Measurements from ENCODE around the gene ITGB1BP1. TPM values are rescaled to one million over a fixed set of nuclear protein-coding genes. Genes with fewer than 3 reads are reported as not detected.

Gene ITGB1BP1
- total RNA-seq, 1 experiment from 2014 or later: 153 TPM

DNA sequence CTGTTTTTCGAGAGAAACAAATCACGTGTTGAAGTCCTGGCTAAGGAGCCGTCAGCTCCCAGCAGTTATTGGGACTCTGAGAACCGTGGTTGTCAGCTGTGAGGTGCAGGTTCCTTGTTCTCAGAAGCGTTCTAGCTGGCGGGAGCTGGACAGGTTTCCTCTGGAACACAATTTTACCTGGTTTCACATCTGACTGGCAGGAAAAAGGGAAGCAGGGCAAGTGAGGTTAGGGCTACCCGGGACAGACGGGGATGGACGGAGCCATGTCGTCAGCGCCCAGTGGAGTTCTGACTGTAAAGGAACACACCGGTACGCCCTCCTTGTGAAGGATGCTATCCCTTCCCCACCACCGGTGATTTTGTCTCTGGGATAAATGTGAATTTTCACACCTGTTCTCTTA is 26.1 kb downstream of the ITGB1BP1 start:
- in situ Hi-C loops (cut with HindIII; ENCODE audit: low pct_unique_long_range_greater_than_20kb, low sequenced_read_pairs): no loop called here
- BruUV-seq (replicated peaks): no TSS peak
- peaks cover 9% of the 10 kb centered on the region for H3K36me3 ChIP-seq (ENCODE audit: control insufficient read depth, insufficient read depth, low read length)
- H3K4me1 ChIP-seq (ENCODE audit: control insufficient read depth, insufficient read depth, low read length): peaks cover 18% of the 10 kb centered on the region
- no peaks in the 10 kb centered on the region for H3K9me3 ChIP-seq (ENCODE audit: control insufficient read depth, insufficient read depth, low read depth, low read length)
- POLR2A ChIA-PET: no interaction called here
- H3K27me3 ChIP-seq (ENCODE audit: control insufficient read depth, insufficient read depth, low read length): no peaks in the 10 kb centered on the region
- TF ChIP-seq SIN3A (IDR thresholded peaks at IDR 0.05; ENCODE audit: borderline replicate concordance, insufficient read depth, low read depth, low read length) (no peak), TCF7L2 (IDR thresholded peaks at IDR 0.05; ENCODE audit: low read depth, low read length) (no peak), POLR2AphosphoS5 (IDR thresholded peaks at IDR 0.05; ENCODE audit: low read depth, low read length) (no peak)
- TF ChIP-seq, protein P1, sequence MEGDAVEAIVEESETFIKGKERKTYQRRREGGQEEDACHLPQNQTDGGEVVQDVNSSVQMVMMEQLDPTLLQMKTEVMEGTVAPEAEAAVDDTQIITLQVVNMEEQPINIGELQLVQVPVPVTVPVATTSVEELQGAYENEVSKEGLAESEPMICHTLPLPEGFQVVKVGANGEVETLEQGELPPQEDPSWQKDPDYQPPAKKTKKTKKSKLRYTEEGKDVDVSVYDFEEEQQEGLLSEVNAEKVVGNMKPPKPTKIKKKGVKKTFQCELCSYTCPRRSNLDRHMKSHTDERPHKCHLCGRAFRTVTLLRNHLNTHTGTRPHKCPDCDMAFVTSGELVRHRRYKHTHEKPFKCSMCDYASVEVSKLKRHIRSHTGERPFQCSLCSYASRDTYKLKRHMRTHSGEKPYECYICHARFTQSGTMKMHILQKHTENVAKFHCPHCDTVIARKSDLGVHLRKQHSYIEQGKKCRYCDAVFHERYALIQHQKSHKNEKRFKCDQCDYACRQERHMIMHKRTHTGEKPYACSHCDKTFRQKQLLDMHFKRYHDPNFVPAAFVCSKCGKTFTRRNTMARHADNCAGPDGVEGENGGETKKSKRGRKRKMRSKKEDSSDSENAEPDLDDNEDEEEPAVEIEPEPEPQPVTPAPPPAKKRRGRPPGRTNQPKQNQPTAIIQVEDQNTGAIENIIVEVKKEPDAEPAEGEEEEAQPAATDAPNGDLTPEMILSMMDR (IDR thresholded peaks at IDR 0.05): no peak
- TF ChIP-seq, protein P2, sequence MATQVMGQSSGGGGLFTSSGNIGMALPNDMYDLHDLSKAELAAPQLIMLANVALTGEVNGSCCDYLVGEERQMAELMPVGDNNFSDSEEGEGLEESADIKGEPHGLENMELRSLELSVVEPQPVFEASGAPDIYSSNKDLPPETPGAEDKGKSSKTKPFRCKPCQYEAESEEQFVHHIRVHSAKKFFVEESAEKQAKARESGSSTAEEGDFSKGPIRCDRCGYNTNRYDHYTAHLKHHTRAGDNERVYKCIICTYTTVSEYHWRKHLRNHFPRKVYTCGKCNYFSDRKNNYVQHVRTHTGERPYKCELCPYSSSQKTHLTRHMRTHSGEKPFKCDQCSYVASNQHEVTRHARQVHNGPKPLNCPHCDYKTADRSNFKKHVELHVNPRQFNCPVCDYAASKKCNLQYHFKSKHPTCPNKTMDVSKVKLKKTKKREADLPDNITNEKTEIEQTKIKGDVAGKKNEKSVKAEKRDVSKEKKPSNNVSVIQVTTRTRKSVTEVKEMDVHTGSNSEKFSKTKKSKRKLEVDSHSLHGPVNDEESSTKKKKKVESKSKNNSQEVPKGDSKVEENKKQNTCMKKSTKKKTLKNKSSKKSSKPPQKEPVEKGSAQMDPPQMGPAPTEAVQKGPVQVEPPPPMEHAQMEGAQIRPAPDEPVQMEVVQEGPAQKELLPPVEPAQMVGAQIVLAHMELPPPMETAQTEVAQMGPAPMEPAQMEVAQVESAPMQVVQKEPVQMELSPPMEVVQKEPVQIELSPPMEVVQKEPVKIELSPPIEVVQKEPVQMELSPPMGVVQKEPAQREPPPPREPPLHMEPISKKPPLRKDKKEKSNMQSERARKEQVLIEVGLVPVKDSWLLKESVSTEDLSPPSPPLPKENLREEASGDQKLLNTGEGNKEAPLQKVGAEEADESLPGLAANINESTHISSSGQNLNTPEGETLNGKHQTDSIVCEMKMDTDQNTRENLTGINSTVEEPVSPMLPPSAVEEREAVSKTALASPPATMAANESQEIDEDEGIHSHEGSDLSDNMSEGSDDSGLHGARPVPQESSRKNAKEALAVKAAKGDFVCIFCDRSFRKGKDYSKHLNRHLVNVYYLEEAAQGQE (IDR thresholded peaks at IDR 0.05; ENCODE audit: insufficient read depth in 1 of 2, low read depth in 2 of 2, low read length in 1 of 2): no peak
- ATAC-seq: no peak
- H3K4me3 ChIP-seq (ENCODE audit: low read depth in 2 of 2, low read length in 2 of 2): no peak overlapping the region
- DNase-seq (ENCODE audit: low read depth, low spot score): no peak
- no peak overlapping the region for H3K27ac ChIP-seq (ENCODE audit: low read length)
- CTCF ChIA-PET: no interaction called here
- intact Hi-C loops (cut with micrococcal nuclease; ENCODE audit: unreplicated experiment): no loop called here

DNA sequence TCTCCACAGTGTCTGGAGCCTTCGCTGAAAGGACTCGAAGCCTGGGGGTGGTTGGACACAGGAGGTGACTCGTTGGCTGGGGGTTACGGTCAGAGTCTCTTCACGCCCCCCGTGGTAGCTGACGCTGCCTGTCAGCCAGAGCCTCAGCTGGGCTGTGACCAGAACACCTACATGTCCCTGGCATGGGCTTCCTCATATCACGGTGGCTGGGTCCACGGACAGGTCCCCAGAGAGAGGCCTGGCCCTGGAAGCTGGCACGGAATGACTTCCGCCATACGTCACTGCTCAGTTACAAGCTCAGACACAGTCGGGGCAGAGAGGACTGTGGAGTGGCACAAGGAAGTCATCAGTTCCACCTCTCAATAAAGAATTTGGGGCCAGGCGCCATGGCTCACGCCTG is 28.5 kb downstream of the ITGB1BP1 start:
- TF ChIP-seq, protein P1 (IDR thresholded peaks at IDR 0.05): no peak
- TF ChIP-seq TCF7L2 (IDR thresholded peaks at IDR 0.05; ENCODE audit: low read depth, low read length) (no peak), POLR2AphosphoS5 (IDR thresholded peaks at IDR 0.05; ENCODE audit: low read depth, low read length) (no peak), SIN3A (IDR thresholded peaks at IDR 0.05; ENCODE audit: borderline replicate concordance, insufficient read depth, low read depth, low read length) (no peak)
- TF ChIP-seq, protein P2 (IDR thresholded peaks at IDR 0.05; ENCODE audit: insufficient read depth in 1 of 2, low read depth in 2 of 2, low read length in 1 of 2): no peak
- peaks cover 14% of the 10 kb centered on the region for H3K36me3 ChIP-seq (ENCODE audit: control insufficient read depth, insufficient read depth, low read length)
- no peaks in the 10 kb centered on the region for H3K27me3 ChIP-seq (ENCODE audit: control insufficient read depth, insufficient read depth, low read length)
- no peak overlapping the region for H3K4me3 ChIP-seq (ENCODE audit: low read depth in 2 of 2, low read length in 2 of 2)
- ATAC-seq (no peak), DNase-seq (ENCODE audit: low read depth, low spot score) (no peak)
- CTCF ChIA-PET: interaction anchor here (0.7 kb wide), 1 partner anchor 430 kb away, joined by 4 read pairs; no protein-coding TSS in a partner anchor
- in situ Hi-C loops (cut with HindIII; ENCODE audit: low pct_unique_long_range_greater_than_20kb, low sequenced_read_pairs): no loop called here
- no peaks in the 10 kb centered on the region for H3K9me3 ChIP-seq (ENCODE audit: control insufficient read depth, insufficient read depth, low read depth, low read length)
- no peak overlapping the region for H3K27ac ChIP-seq (ENCODE audit: low read length)
- BruUV-seq (replicated peaks): no TSS peak
- POLR2A ChIA-PET: no interaction called here
- intact Hi-C loops (cut with micrococcal nuclease; ENCODE audit: unreplicated experiment): no loop called here
- H3K4me1 ChIP-seq (ENCODE audit: control insufficient read depth, insufficient read depth, low read length): peaks cover 11% of the 10 kb centered on the region

Measured in Panc1 (cell line).